Psoas muscle (tissue), 8 donors: ENCODE measurements around the gene FOLR3. TPM values are rescaled to one million over a fixed set of nuclear protein-coding genes. Genes with fewer than 3 reads are reported as not detected.
A peak's percentile ranks its signal among the peaks of the same experiment; 100 is the strongest.

ENCODE experiments used
- ATAC-seq, 4 donors: fragments of 200-7000 bp; cut with Tn5 transposase; one replicate each; pipeline ENCODE4 v1.9.1; 2020; ENCODE audit warnings: moderate library complexity in 3 of 4, mild to moderate bottlenecking in 2 of 4
- DNase-seq, 2 donors: peaks; one replicate each; pipeline ENCODE4 v3.0.0-alpha.2; 2020
- H3K27ac ChIP-seq: fragments of 200-600 bp; one replicate; pipeline ENCODE4 v1.8.0; 2022
- H3K27me3 ChIP-seq, 3 donors: fragments of 200-600 bp in 1 of 3; one replicate each; pipeline versions ENCODE4 v1.6.1 to v1.8.0; 2013 to 2022; ENCODE audit warnings: low read length in 2 of 3, mild to moderate bottlenecking in 2 of 3, moderate library complexity in 1 of 3; ENCODE audit not compliant: insufficient read depth in 3 of 3
- H3K36me3 ChIP-seq, 2 donors: fragments of 200-600 bp in 1 of 2; one replicate each; pipeline versions ENCODE4 v1.6.1 to v1.8.0; 2013 to 2022; ENCODE audit warnings: low read depth in 1 of 2, mild to moderate bottlenecking in 1 of 2, moderate library complexity in 1 of 2; ENCODE audit not compliant: insufficient read depth in 1 of 2
- H3K4me1 ChIP-seq: fragments of 200-600 bp; one replicate; pipeline ENCODE4 v1.8.0; 2022
- H3K4me3 ChIP-seq: fragments of 200-600 bp; one replicate; pipeline ENCODE4 v1.8.0; 2022; ENCODE audit warnings: mild to moderate bottlenecking
- H3K9me3 ChIP-seq: fragments of 200-600 bp; one replicate; pipeline ENCODE4 v1.8.0; 2022
- CTCF ChIP-seq: fragments of 200-600 bp; IDR thresholded peaks from one replicate; pipeline ENCODE4 v1.8.0; 2022; ENCODE audit warnings: antibody characterized with exemption
- WGBS, 3 donors: extraction: QIAGEN DNeasy Blood & Tissue Kit; methylation state at CpG; one replicate each; pipeline versions ENCODE4 v1.1.6 to v1.1.7; 2013; 5-methylcytosine and 5-hydroxymethylcytosine counted together
- intact Hi-C, 2 donors: fragments of 100-400 bp; cut with DNase I; formaldehyde crosslinking; loops; one replicate each; pipeline versions ENCODE4 v1.11.0 to v1.14.2; 2022
- polyA plus RNA-seq, 3 donors: library from polyadenylated mRNA; stranded (reverse); fragments of 200-250 nt; gene quantifications; one replicate each; pipeline ENCODE4 v1.2.3, GENCODE V29; 2013
- total RNA-seq, 4 donors: library from RNA; stranded (reverse); fragmentation: NEBNext Ultra II Directional in 2 of 4; extraction: Animal tissue kit (Norgen Biotek cat#: 25700) in 2 of 4; gene quantifications; one replicate each; pipeline versions ENCODE4 v1.2.1 to v1.2.4, GENCODE V29; 2021 to 2023
- donor health status: healthy with polysubstance abuse.
- donor health status: DM: no; HTN: no; CAD: no; lungs with moderate emphysema.
- donor health status: Bipolar disorder and iron deficiency.
- donor health status: healthy.
- donor health status: DM: yes; HTN: yes; CAD: no.
- donor health status: DM: no; HTN: no; CAD: no.
- donor health status: DM: no; HTN: no; CAD: no.
- donor health status: DM: yes; HTN: yes; CAD: no.

FOLR3 gene
- total and polyA plus RNA-seq, 7 donors = 0.09 to 0.58 TPM; not detected in 5

GRCh38 chr11:72112978-72113808 is 22.3 kb upstream of the FOLR3 start:
- WGBS, 3 donors = 64 to 65% (median 65%) methylated on average over 9 of the region's 9 CpGs
- TF ChIP-seq CTCF = no peak
- Histone ChIP-seq H3K27me3 (no peaks in the 10 kb centered on the region), H3K4me3 (peak overlapping the region; percentile 80), H3K9me3 (no peaks in the 10 kb centered on the region), H3K27ac (peak overlapping the region; percentile 88), H3K36me3 (peaks cover 0 to 10% of the 10 kb centered on the region in 2 donors), H3K4me1 (peaks cover 4% of the 10 kb centered on the region)
- intact Hi-C loops = loop anchor here (1.0 to 10.0 kb wide), 4 partner anchors 10 to 312 kb away; partner anchors contain the start of genes INPPL1 (in 1 of the 2) and LAMTOR1 (in 1 of the 2)
- no peak for DNase-seq
- no peak for ATAC-seq

- TF ChIP-seq CTCF = no peak
- no peak overlapping the region for H3K27ac ChIP-seq
- DNase-seq (no peak), ATAC-seq (no peak)
- no peaks in the 10 kb centered on the region for H3K9me3 ChIP-seq
- H3K4me3 ChIP-seq = no peak overlapping the region
- intact Hi-C loops = loop anchor here (5.0 to 10.0 kb wide), 3 partner anchors 108 to 310 kb away; partner anchors contain the start of gene INPPL1 (in 1 of the 2)
- no peaks in the 10 kb centered on the region for H3K27me3 ChIP-seq
- 90 to 100% (median 94%) methylated on average over 1 of the region's 1 CpG for WGBS, 3 donors
- H3K36me3 ChIP-seq = peaks cover 0 to 10% of the 10 kb centered on the region in 2 donors
- peaks cover 4% of the 10 kb centered on the region for H3K4me1 ChIP-seq
Observed at GRCh38 chr11:72114570-72114969, 21.0 kb upstream of the FOLR3 start.

GRCh38 chr11:72116019-72116755 is 19.3 kb upstream of the FOLR3 start:
- Histone ChIP-seq H3K27me3 (peaks cover 0 to 3% (median 0%) of the 10 kb centered on the region in 3 donors), H3K36me3 (no peaks in the 10 kb centered on the region), H3K27ac (no peak overlapping the region), H3K9me3 (no peaks in the 10 kb centered on the region), H3K4me3 (no peak overlapping the region), H3K4me1 (peaks cover 4% of the 10 kb centered on the region)
- intact Hi-C loops = loop anchor here (10.0 kb wide), 2 partner anchors 119 to 309 kb away; no protein-coding TSS in a partner anchor
- ATAC-seq = no peak
- WGBS, 3 donors = 92 to 95% (median 92%) methylated on average over 6 of the region's 6 CpGs
- DNase-seq = no peak
- TF ChIP-seq CTCF = no peak

- ATAC-seq (no peak), DNase-seq (no peak)
- no peak for TF ChIP-seq CTCF
- Histone ChIP-seq H3K27ac (no peak overlapping the region), H3K4me3 (no peak overlapping the region), H3K9me3 (no peaks in the 10 kb centered on the region), H3K4me1 (no peaks in the 10 kb centered on the region), H3K36me3 (no peaks in the 10 kb centered on the region), H3K27me3 (peaks cover 0 to 3% (median 0%) of the 10 kb centered on the region in 3 donors)
- intact Hi-C loops = loop anchor here (10.0 kb wide), 2 partner anchors 116 to 306 kb away; no protein-coding TSS in a partner anchor
- WGBS, 3 donors = 74 to 87% (median 83%) methylated on average over 6 of the region's 6 CpGs
Observed at GRCh38 chr11:72119198-72119597, 16.3 kb upstream of the FOLR3 start.
